IPS-18c (cell line): ENCODE results near the gene THSD4.
"Not testable (repeated sequence)": the region's sequence is repeated elsewhere in the genome, so short reads cannot be mapped to it uniquely, and the experiment has no call there.

Experiments used
- H3K4me3 ChIP-seq: 2 replicates; pipeline ENCODE4 v1.7.0; 2013; ENCODE audit warnings: low read depth, mild to moderate bottlenecking, low read length, moderate library complexity; ENCODE audit not compliant: insufficient read depth
- H3K9me3 ChIP-seq: one replicate; pipeline ENCODE4 v1.6.1; 2013; ENCODE audit warnings: mild to moderate bottlenecking, low read length, moderate library complexity; ENCODE audit not compliant: control insufficient read depth, insufficient read depth

Gene THSD4

GRCh38 chr15:71302861-71303410 lies 187.7 kb downstream of the THSD4 start:
- H3K4me3 ChIP-seq = no peak overlapping the region
- no peaks in the 10 kb centered on the region for H3K9me3 ChIP-seq

GRCh38 chr15:71303977-71304376 lies 188.7 kb downstream of the THSD4 start:
- no peak overlapping the region for H3K4me3 ChIP-seq
- H3K9me3 ChIP-seq = no peaks in the 10 kb centered on the region

- Histone ChIP-seq H3K9me3 (no peaks in the 10 kb centered on the region), H3K4me3 (no peak overlapping the region)
These were observed 189.4 kb downstream of the THSD4 start for GRCh38 chr15:71304681-71305080.

- Histone ChIP-seq H3K9me3 (no peaks in the 10 kb centered on the region), H3K4me3 (no peak overlapping the region)
These were observed 191.3 kb downstream of the THSD4 start for GRCh38 chr15:71306538-71306937.

- Histone ChIP-seq H3K9me3 (no peaks in the 10 kb centered on the region), H3K4me3 (no peak overlapping the region)
These were observed 197.0 kb downstream of the THSD4 start for GRCh38 chr15:71312194-71312708.

- Histone ChIP-seq H3K9me3 (no peaks in the 10 kb centered on the region), H3K4me3 (no peak overlapping the region)
These were observed 197.6 kb downstream of the THSD4 start for GRCh38 chr15:71312731-71313460.

GRCh38 chr15:71313806-71314205 lies 198.5 kb downstream of the THSD4 start:
- H3K9me3 ChIP-seq = no peaks in the 10 kb centered on the region

GRCh38 chr15:71314956-71315537 lies 199.8 kb downstream of the THSD4 start:
- Histone ChIP-seq H3K9me3 (no peaks in the 10 kb centered on the region), H3K4me3 (no peak overlapping the region)

More at GRCh38 chr15:71313806-71314205, 198.5 kb downstream of the THSD4 start:
- H3K4me3 ChIP-seq = no peak overlapping the region

- no peaks in the 10 kb centered on the region for H3K9me3 ChIP-seq
- H3K4me3 ChIP-seq = no peak overlapping the region
These were observed 201.6 kb downstream of the THSD4 start for GRCh38 chr15:71316911-71317310.

- not testable (repeated sequence) for H3K4me3 ChIP-seq, H3K9me3 ChIP-seq
These were observed 204.2 kb downstream of the THSD4 start for GRCh38 chr15:71319424-71319823.

- Histone ChIP-seq H3K9me3 (no peaks in the 10 kb centered on the region), H3K4me3 (no peak overlapping the region)
These were observed 204.7 kb downstream of the THSD4 start for GRCh38 chr15:71319935-71320334.

GRCh38 chr15:71323082-71323481 lies 207.8 kb downstream of the THSD4 start:
- Histone ChIP-seq H3K9me3 (no peaks in the 10 kb centered on the region), H3K4me3 (no peak overlapping the region)

- Histone ChIP-seq H3K4me3 (no peak overlapping the region), H3K9me3 (no peaks in the 10 kb centered on the region)
These were observed 208.3 kb downstream of the THSD4 start for GRCh38 chr15:71323584-71323983.

GRCh38 chr15:71325481-71325880 lies 210.2 kb downstream of the THSD4 start:
- no peaks in the 10 kb centered on the region for H3K9me3 ChIP-seq
- no peak overlapping the region for H3K4me3 ChIP-seq

GRCh38 chr15:71328453-71328852 lies 213.2 kb downstream of the THSD4 start:
- H3K4me3 ChIP-seq = no peak overlapping the region
- H3K9me3 ChIP-seq = no peaks in the 10 kb centered on the region

- H3K9me3 ChIP-seq = no peaks in the 10 kb centered on the region
- H3K4me3 ChIP-seq = no peak overlapping the region
These were observed 213.8 kb downstream of the THSD4 start for GRCh38 chr15:71329041-71329440.

GRCh38 chr15:71329497-71330260 lies 214.4 kb downstream of the THSD4 start:
- H3K9me3 ChIP-seq = no peaks in the 10 kb centered on the region
- no peak overlapping the region for H3K4me3 ChIP-seq
